ENCODE measurements around the gene PNPLA6. TPM values are rescaled to one million over a fixed set of nuclear protein-coding genes. Genes with fewer than 3 reads are reported as not detected.

Gene PNPLA6
- total and polyA plus RNA-seq, 2 experiments from 2014 or later: 43.0 to 50.5 TPM

DNA sequence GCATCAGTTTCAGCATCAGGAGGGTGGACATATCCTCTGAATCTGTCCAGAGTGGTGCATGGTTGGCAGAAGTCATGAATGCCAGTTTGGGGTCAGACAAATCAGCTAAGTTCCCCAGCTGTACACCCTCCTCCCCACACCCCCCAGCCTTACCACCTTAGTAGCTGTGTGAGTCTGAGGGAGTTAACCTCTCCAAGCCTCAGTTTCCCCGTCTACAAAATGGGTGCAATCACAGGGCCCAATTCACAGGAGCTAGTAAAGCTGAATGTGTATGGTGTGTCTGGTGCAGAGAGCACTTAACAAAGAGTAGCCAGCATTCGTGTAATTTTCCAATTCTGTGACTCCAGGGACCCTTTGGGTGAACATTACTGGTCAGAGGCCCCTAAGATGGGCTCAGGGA, 33.0 kb upstream of the PNPLA6 start:
- no peak overlapping the region for H2AFZ ChIP-seq
- H3K9me3 ChIP-seq (ENCODE audit: low read depth): no peaks in the 10 kb centered on the region
- H3K27ac ChIP-seq: no peak overlapping the region
- H3K36me3 ChIP-seq (replicated peaks; ENCODE audit: insufficient read depth, low read depth): no peaks in the 10 kb centered on the region
- H3K27me3 ChIP-seq: peaks cover 6% of the 10 kb centered on the region
- 41% methylated on average over 2 of the region's 2 CpGs for WGBS (ENCODE audit: low lambda C conversion rate, missing lambda C conversion rate)
- no peak overlapping the region for H3K4me2 ChIP-seq
- DNase-seq (ENCODE audit: low spot score): no peak
- H3K9me2 ChIP-seq (replicated peaks; ENCODE audit: insufficient read depth): no peaks in the 10 kb centered on the region
- H3K4me3 ChIP-seq: no peak overlapping the region
- H3K79me2 ChIP-seq: no peaks in the 10 kb centered on the region
- no peaks in the 10 kb centered on the region for H4K20me1 ChIP-seq (ENCODE audit: insufficient read depth, poor library complexity, severe bottlenecking)
- no peaks in the 10 kb centered on the region for H3K4me1 ChIP-seq (ENCODE audit: insufficient read depth)
- TF ChIP-seq CTCF (IDR thresholded peaks at IDR 0.05; ENCODE audit: poor library complexity) (no peak), EZH2 (IDR thresholded peaks at IDR 0.05; ENCODE audit: borderline replicate concordance) (no peak), EZH2phosphoT487 (IDR thresholded peaks at IDR 0.05; ENCODE audit: low read depth, severe bottlenecking, unreplicated experiment) (no peak)

GRCh38 chr19:7504684-7505083, 30.8 kb upstream of the PNPLA6 start:
- no peaks in the 10 kb centered on the region for H3K9me2 ChIP-seq (replicated peaks; ENCODE audit: insufficient read depth)
- H3K4me1 ChIP-seq (ENCODE audit: insufficient read depth): no peaks in the 10 kb centered on the region
- H3K27ac ChIP-seq: no peak overlapping the region
- peaks cover 6% of the 10 kb centered on the region for H3K27me3 ChIP-seq
- H2AFZ ChIP-seq: no peak overlapping the region
- H3K79me2 ChIP-seq: no peaks in the 10 kb centered on the region
- no peak overlapping the region for H3K4me3 ChIP-seq
- DNase-seq (ENCODE audit: low spot score): no peak
- TF ChIP-seq EZH2phosphoT487 (IDR thresholded peaks at IDR 0.05; ENCODE audit: low read depth, severe bottlenecking, unreplicated experiment) (no peak), EZH2 (IDR thresholded peaks at IDR 0.05; ENCODE audit: borderline replicate concordance) (no peak), CTCF (IDR thresholded peaks at IDR 0.05; ENCODE audit: poor library complexity) (no peak)
- no peaks in the 10 kb centered on the region for H4K20me1 ChIP-seq (ENCODE audit: insufficient read depth, poor library complexity, severe bottlenecking)
- H3K4me2 ChIP-seq: no peak overlapping the region
- H3K36me3 ChIP-seq (replicated peaks; ENCODE audit: insufficient read depth, low read depth): no peaks in the 10 kb centered on the region
- no peaks in the 10 kb centered on the region for H3K9me3 ChIP-seq (ENCODE audit: low read depth)
- WGBS (ENCODE audit: low lambda C conversion rate, missing lambda C conversion rate): 87% methylated on average over 4 of the region's 6 CpGs

GRCh38 chr19:7505288-7505681, 30.2 kb upstream of the PNPLA6 start:
- no peak overlapping the region for H3K27ac ChIP-seq
- H3K79me2 ChIP-seq: no peaks in the 10 kb centered on the region
- H3K4me1 ChIP-seq (ENCODE audit: insufficient read depth): no peaks in the 10 kb centered on the region
- H3K4me3 ChIP-seq: no peak overlapping the region
- H3K36me3 ChIP-seq (replicated peaks; ENCODE audit: insufficient read depth, low read depth): no peaks in the 10 kb centered on the region
- no peak overlapping the region for H2AFZ ChIP-seq
- WGBS (ENCODE audit: low lambda C conversion rate, missing lambda C conversion rate): 80% methylated on average over 19 of the region's 19 CpGs
- TF ChIP-seq EZH2 (IDR thresholded peaks at IDR 0.05; ENCODE audit: borderline replicate concordance) (no peak), EZH2phosphoT487 (IDR thresholded peaks at IDR 0.05; ENCODE audit: low read depth, severe bottlenecking, unreplicated experiment) (no peak), CTCF (IDR thresholded peaks at IDR 0.05; ENCODE audit: poor library complexity) (no peak)
- peak overlapping the region; percentile 62 for H3K4me2 ChIP-seq
- DNase-seq (ENCODE audit: low spot score): no peak
- no peaks in the 10 kb centered on the region for H4K20me1 ChIP-seq (ENCODE audit: insufficient read depth, poor library complexity, severe bottlenecking)
- H3K9me2 ChIP-seq (replicated peaks; ENCODE audit: insufficient read depth): no peaks in the 10 kb centered on the region
- no peaks in the 10 kb centered on the region for H3K9me3 ChIP-seq (ENCODE audit: low read depth)
- peaks cover 6% of the 10 kb centered on the region for H3K27me3 ChIP-seq

All from hepatocyte (in vitro differentiated cells).